GM12878 (cell line): ENCODE results near the gene HMGXB3. TPM values are rescaled to one million over a fixed set of nuclear protein-coding genes. Genes with fewer than 3 reads are reported as not detected.

Source experiments
- ATAC-seq: fragments of 200-7000 bp; cut with Tn5 transposase; 3 replicates; pipeline ENCODE4 v1.9.1; 2020; ENCODE audit warnings: mild to moderate bottlenecking, moderate library complexity
- BruUV-seq: library from RNA; stranded (reverse); fragments of 400-500 nt; replicated peaks from 2 replicates; lab custom pipeline; 2021; lab: Mats Ljungman, UMichigan
- CTCF ChIA-PET: fragments of 300-600 bp; sonication (Branson Sonifier 250); formaldehyde crosslinking; extraction: SDS; loops from one replicate; lab custom pipeline; 2021; ENCODE audit warnings: inconsistent platforms; lab: Yijun Ruan, JAX
- POLR2A ChIA-PET: fragments of 350-600 bp; formaldehyde crosslinking; extraction: SDS; loops from one replicate; lab custom pipeline; 2021; ENCODE audit warnings: inconsistent platforms; lab: Charles Lee
- RAD21 ChIA-PET: fragments of 300-600 bp; sonication (Branson Sonifier 250); formaldehyde crosslinking; loops from one replicate; lab custom pipeline; 2023; ENCODE audit warnings: antibody characterized with exemption; ENCODE audit not compliant: unreplicated experiment; lab: Charles Lee
- SMC1A ChIA-PET: fragments of 300-600 bp; sonication (Branson Sonifier 250); formaldehyde crosslinking; loops from one replicate; lab custom pipeline; 2023; ENCODE audit not compliant: unreplicated experiment, uncharacterized antibody; lab: Charles Lee
- DNase-seq: peaks from one replicate; pipeline ENCODE4 v3.0.0-alpha.2; 2011; ENCODE audit warnings: low read depth, low spot score
- FAIRE-seq: peaks from 3 replicates; lab custom pipeline; 2011; peaks lifted over from hg19 to GRCh38; lab: Jason Lieb, UNC
- H2AFZ ChIP-seq: 2 replicates; pipeline ENCODE4 v1.6.0; 2011; ENCODE audit warnings: low read depth, low read length, control low read depth; ENCODE audit not compliant: control insufficient read depth
- H3K27ac ChIP-seq: 2 replicates; pipeline ENCODE4 v1.5.1; 2011; ENCODE audit warnings: control low read depth; ENCODE audit not compliant: control insufficient read depth, insufficient read depth
- H3K27me3 ChIP-seq, 2 experiments: replicated peaks in 1 of 2; 2 replicates each; pipeline versions ENCODE4 v1.6.0 to v1.6.1; 2011; ENCODE audit warnings: low read length in 1 of 2; ENCODE audit not compliant: control insufficient read depth in 2 of 2, insufficient read depth in 2 of 2
- H3K36me3 ChIP-seq, 2 experiments: 2 replicates each; pipeline ENCODE4 v1.5.1; 2011; ENCODE audit warnings: low read length in 1 of 2; ENCODE audit not compliant: control insufficient read depth in 2 of 2, insufficient read depth in 2 of 2
- H3K4me1 ChIP-seq: 2 replicates; pipeline ENCODE4 v1.6.1; 2011; ENCODE audit warnings: mild to moderate bottlenecking, low read length, moderate library complexity, mixed read lengths; ENCODE audit not compliant: control insufficient read depth, insufficient read depth
- H3K4me2 ChIP-seq: 2 replicates; pipeline ENCODE4 v1.6.0; 2011; ENCODE audit warnings: control low read depth; ENCODE audit not compliant: control insufficient read depth, insufficient read depth
- H3K4me3 ChIP-seq: fragments of 200-600 bp; sonication (generic); 2 replicates; pipeline ENCODE4 v1.5.1; 2016
- H3K79me2 ChIP-seq: 2 replicates; pipeline ENCODE4 v1.6.0; 2011; ENCODE audit warnings: low read length; ENCODE audit not compliant: control insufficient read depth, insufficient read depth
- H3K9ac ChIP-seq: 2 replicates; pipeline ENCODE4 v1.8.0; 2011; ENCODE audit warnings: low read length, control low read depth, mixed read lengths; ENCODE audit not compliant: control insufficient read depth, insufficient read depth
- H3K9me3 ChIP-seq: replicated peaks from 3 replicates; pipeline ENCODE4 v1.5.1; 2011; ENCODE audit warnings: mild to moderate bottlenecking, low read length; ENCODE audit not compliant: control insufficient read depth, insufficient read depth
- H4K20me1 ChIP-seq: 2 replicates; pipeline ENCODE4 v1.6.0; 2011; ENCODE audit not compliant: control insufficient read depth, insufficient read depth
- BRCA1 ChIP-seq: IDR thresholded peaks from 2 replicates; pipeline ENCODE4 v1.6.1; 2011; ENCODE audit warnings: low read depth, low read length, improper control_type of control experiment
- CEBPB ChIP-seq, 2 experiments: fragments of 150-350 bp in 1 of 2; IDR thresholded peaks; 2 replicates each; pipeline ENCODE4 v1.6.1; 2012 to 2014; ENCODE audit warnings: low read depth in 2 of 2, low read length in 2 of 2, borderline replicate concordance in 1 of 2, inconsistent platforms in 1 of 2
- ESRRA ChIP-seq: IDR thresholded peaks from 2 replicates; pipeline ENCODE4 v1.6.1; 2012; ENCODE audit warnings: mild to moderate bottlenecking, low read length, improper control_type of control experiment
- HDAC2 ChIP-seq: fragments of 200-600 bp; sonication (generic); IDR thresholded peaks from 2 replicates; pipeline ENCODE4 v1.6.1; 2017
- IKZF1 ChIP-seq: fragments of 450-650 bp; conservative IDR thresholded peaks from 2 replicates; pipeline ENCODE4 v1.6.1; 2017; ENCODE audit warnings: antibody characterized with exemption, mild to moderate bottlenecking
- JUND ChIP-seq: IDR thresholded peaks from 2 replicates; pipeline ENCODE4 v1.6.1; 2012; ENCODE audit warnings: low read depth, mild to moderate bottlenecking, low read length, improper control_type of control experiment, moderate library complexity
- MXI1 ChIP-seq: fragments of 150-350 bp; IDR thresholded peaks from 2 replicates; pipeline ENCODE4 v1.6.1; 2011; ENCODE audit warnings: low read depth, mild to moderate bottlenecking, inconsistent platforms, low read length, improper control_type of control experiment
- POU2F2 ChIP-seq: IDR thresholded peaks from 3 replicates; pipeline ENCODE4 v1.6.1; 2011; ENCODE audit warnings: low read depth, mild to moderate bottlenecking, low read length, borderline replicate concordance
- RAD51 ChIP-seq: fragments of 450-650 bp; IDR thresholded peaks from 2 replicates; pipeline ENCODE4 v1.6.1; 2016; ENCODE audit warnings: moderate library complexity, mild to moderate bottlenecking, inconsistent platforms
- RB1 ChIP-seq: fragments of 450-650 bp; formaldehyde crosslinking; IDR thresholded peaks from 2 replicates; pipeline ENCODE4 v1.6.1; 2017; ENCODE audit warnings: mild to moderate bottlenecking, borderline replicate concordance
- TBL1XR1 ChIP-seq: IDR thresholded peaks from 2 replicates; pipeline ENCODE4 v1.6.1; 2012; ENCODE audit warnings: low read depth, low read length, improper control_type of control experiment
- ZBTB11 ChIP-seq: fragments of 450-650 bp; formaldehyde crosslinking; IDR thresholded peaks from 2 replicates; pipeline ENCODE4 v1.5.0; 2022; ENCODE audit warnings: mild to moderate bottlenecking, missing genetic modification characterization
- ZBTB40 ChIP-seq: fragments of 450-650 bp; IDR thresholded peaks from 2 replicates; pipeline ENCODE4 v1.6.1; 2016; ENCODE audit warnings: mild to moderate bottlenecking, moderate library complexity, borderline replicate concordance
- ZNF24 ChIP-seq: fragments of 450-650 bp; IDR thresholded peaks from 2 replicates; pipeline ENCODE4 v1.6.1; 2017; ENCODE audit warnings: antibody characterized with exemption, mild to moderate bottlenecking
- ZNF384 ChIP-seq: IDR thresholded peaks from 2 replicates; pipeline ENCODE4 v1.6.1; 2012; ENCODE audit warnings: low read depth, mild to moderate bottlenecking, low read length, improper control_type of control experiment, borderline replicate concordance
- ZZZ3 ChIP-seq: IDR thresholded peaks from 2 replicates; pipeline ENCODE4 v1.6.1; 2011; ENCODE audit warnings: low read depth; ENCODE audit not compliant: control insufficient read depth, insufficient read length
- WGBS: methylation state at CpG from one replicate; pipeline ENCODE4 v1.1.6; 2016; ENCODE audit warnings: low lambda C conversion rate; ENCODE audit not compliant: insufficient replicate concordance, insufficient coverage; ENCODE audit errors: missing lambda C conversion rate; 5-methylcytosine and 5-hydroxymethylcytosine counted together
- in situ Hi-C: fragments of 300-500 bp; cut with MboI; formaldehyde crosslinking; loops from 9 replicates; pipeline ENCODE4 v1.14.3; 2018; ENCODE audit warnings: mixed read lengths
- intact Hi-C: fragments of 100-400 bp; cut with micrococcal nuclease; formaldehyde crosslinking; loops from one replicate; pipeline ENCODE4 v1.14.2; 2022; ENCODE audit not compliant: unreplicated experiment
- polyA plus RNA-seq, 11 experiments: library from polyadenylated mRNA; depleted of rRNA in 4 of 11; unstranded in 6 of 11; stranded (reverse) in 5 of 11; fragments of >200 nt; fragmentation: Nextera tagmentation in 4 of 11; fragmentation: Illumina TruSeq in 1 of 11; extraction: Ambion mirVana in 4 of 11; extraction: Trizol in 1 of 11; gene quantifications; 1 replicate in 1 of 11; 2 replicates in 10 of 11; pipeline versions ENCODE4 v1.2.1 to v1.2.3, GENCODE V29; 2011 to 2016; ENCODE audit warnings: inconsistent platforms in 2 of 11, missing spikeins in 2 of 11, low read depth in 1 of 11
- total RNA-seq, 4 experiments: library from RNA; depleted of rRNA in 3 of 4; stranded (reverse); fragments of >200 nt in 3 of 4; fragmentation: Illumina TruSeq in 1 of 4; extraction: Trizol in 1 of 4; gene quantifications; 2 replicates each; pipeline versions ENCODE4 v1.2.1 to v1.2.3, GENCODE V29; 2013 to 2021

Gene HMGXB3
- total and polyA plus RNA-seq, 10 of the 15 experiments (the other 5 are each of a cell fraction or from before 2014, with no cell fraction given) = 1.00 to 42.2 (median 28.1) TPM

- TF ChIP-seq ZBTB11 = no peak
- TF ChIP-seq POU2F2 = no peak
- TF ChIP-seq ZZZ3 = no peak
- TF ChIP-seq RAD51 = no peak
Measured at GRCh38 chr5:149969181-149969930, 31.2 kb upstream of the HMGXB3 start (continued).

- H4K20me1 ChIP-seq = no peaks in the 10 kb centered on the region
- FAIRE-seq (no peak), DNase-seq (no peak), ATAC-seq (no peak)
- SMC1A ChIA-PET = interaction anchor here (1.7 kb wide), 1 partner anchor 14 kb away, joined by 3 read pairs; no protein-coding TSS in a partner anchor
- no peaks in the 10 kb centered on the region; a peak in 1 of 4 replicates for H3K36me3 ChIP-seq
- intact Hi-C loops = no loop called here
- no peaks in the 10 kb centered on the region for H3K27me3 ChIP-seq
- RAD21 ChIA-PET = no interaction called here
- H3K4me3 ChIP-seq = no peak overlapping the region
- WGBS = 50% methylated on average over 2 of the region's 2 CpGs
- H3K9ac ChIP-seq = no peak overlapping the region
- no peak overlapping the region for H3K4me2 ChIP-seq
- CTCF ChIA-PET = interaction anchor here (1.4 to 2.2 kb wide), 3 partner anchors 11 to 123 kb away, joined by 3 to 8 read pairs (median 4); no protein-coding TSS in a partner anchor
- POLR2A ChIA-PET = no interaction called here
- H2AFZ ChIP-seq = no peak overlapping the region
- in situ Hi-C loops = no loop called here
- no peaks in the 10 kb centered on the region for H3K4me1 ChIP-seq
- H3K79me2 ChIP-seq = no peaks in the 10 kb centered on the region
- H3K27ac ChIP-seq = no peak overlapping the region
- H3K9me3 ChIP-seq = no peaks in the 10 kb centered on the region
- no TSS peak for BruUV-seq
- TF ChIP-seq RB1 (no peak), ZNF384 (no peak), CEBPB (IDR thresholded peaks at IDR 0.05; ENCODE audit: borderline replicate concordance in 1 of 2, low read depth in 2 of 2, low read length in 2 of 2) (no peak), HDAC2 (no peak), IKZF1 (no peak), ZBTB40 (no peak), BRCA1 (no peak), ESRRA (no peak), TBL1XR1 (no peak), JUND (no peak), MXI1 (no peak), ZNF24 (no peak)
Measured at GRCh38 chr5:149975409-149975808, 25.1 kb upstream of the HMGXB3 start.
